ENCODE data around the gene IGFL4.
"Not testable (repeated sequence)": the region's sequence is repeated elsewhere in the genome, so short reads cannot be mapped to it uniquely, and the experiment has no call there.

The IGFL4 gene

DNA sequence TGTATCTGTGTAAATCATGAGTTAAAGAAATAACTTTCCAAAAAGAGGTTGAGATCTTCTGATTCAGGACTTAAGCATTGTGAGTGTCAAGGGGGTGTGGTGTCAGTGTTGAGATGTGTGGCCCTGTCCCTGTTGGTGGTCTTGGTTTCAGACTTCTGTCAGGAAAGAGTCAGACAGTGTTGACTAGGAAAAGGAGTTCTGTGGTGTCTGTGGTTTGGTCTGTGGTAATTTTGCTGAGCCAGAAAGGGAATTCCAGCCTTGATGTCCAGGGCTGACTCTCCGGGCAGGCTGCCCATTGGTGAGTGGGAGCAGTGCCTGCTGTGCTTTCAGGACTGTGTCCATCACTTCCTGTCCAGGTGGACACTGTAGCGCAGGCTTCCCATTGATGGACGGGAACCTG is 39.8 kb upstream of the IGFL4 start:
- DNase-seq (ENCODE audit: low read depth), result no peak
- TF ChIP-seq, protein P1, sequence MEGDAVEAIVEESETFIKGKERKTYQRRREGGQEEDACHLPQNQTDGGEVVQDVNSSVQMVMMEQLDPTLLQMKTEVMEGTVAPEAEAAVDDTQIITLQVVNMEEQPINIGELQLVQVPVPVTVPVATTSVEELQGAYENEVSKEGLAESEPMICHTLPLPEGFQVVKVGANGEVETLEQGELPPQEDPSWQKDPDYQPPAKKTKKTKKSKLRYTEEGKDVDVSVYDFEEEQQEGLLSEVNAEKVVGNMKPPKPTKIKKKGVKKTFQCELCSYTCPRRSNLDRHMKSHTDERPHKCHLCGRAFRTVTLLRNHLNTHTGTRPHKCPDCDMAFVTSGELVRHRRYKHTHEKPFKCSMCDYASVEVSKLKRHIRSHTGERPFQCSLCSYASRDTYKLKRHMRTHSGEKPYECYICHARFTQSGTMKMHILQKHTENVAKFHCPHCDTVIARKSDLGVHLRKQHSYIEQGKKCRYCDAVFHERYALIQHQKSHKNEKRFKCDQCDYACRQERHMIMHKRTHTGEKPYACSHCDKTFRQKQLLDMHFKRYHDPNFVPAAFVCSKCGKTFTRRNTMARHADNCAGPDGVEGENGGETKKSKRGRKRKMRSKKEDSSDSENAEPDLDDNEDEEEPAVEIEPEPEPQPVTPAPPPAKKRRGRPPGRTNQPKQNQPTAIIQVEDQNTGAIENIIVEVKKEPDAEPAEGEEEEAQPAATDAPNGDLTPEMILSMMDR (conservative IDR thresholded peaks at IDR 0.05; ENCODE audit: low read depth, low read length), result no peak
- no peak overlapping the region for H3K4me3 ChIP-seq (ENCODE audit: low read length)

DNA sequence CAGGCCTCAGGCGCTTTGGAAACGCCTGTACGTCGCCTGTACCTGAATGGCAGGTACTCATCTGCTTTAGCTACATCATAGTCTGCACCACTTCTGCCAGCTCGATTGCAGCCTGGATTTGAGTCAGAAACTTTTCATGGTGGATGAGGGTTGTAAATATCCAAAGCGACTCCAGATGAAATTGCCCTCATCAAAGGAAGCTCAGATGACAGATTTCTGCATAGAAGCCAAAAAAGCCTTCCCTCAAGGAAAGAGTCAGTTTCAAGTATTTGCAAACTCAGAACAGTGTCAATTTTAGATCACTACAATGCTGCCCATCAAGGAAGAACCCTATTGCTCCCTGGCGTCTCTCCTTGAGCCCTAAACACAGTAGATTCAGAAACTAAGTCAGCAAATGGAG is 38.8 kb upstream of the IGFL4 start:
- no peak overlapping the region for H3K4me3 ChIP-seq (ENCODE audit: low read length)
- TF ChIP-seq, protein P1 (conservative IDR thresholded peaks at IDR 0.05; ENCODE audit: low read depth, low read length), result no peak
- no peak for DNase-seq (ENCODE audit: low read depth)

DNA sequence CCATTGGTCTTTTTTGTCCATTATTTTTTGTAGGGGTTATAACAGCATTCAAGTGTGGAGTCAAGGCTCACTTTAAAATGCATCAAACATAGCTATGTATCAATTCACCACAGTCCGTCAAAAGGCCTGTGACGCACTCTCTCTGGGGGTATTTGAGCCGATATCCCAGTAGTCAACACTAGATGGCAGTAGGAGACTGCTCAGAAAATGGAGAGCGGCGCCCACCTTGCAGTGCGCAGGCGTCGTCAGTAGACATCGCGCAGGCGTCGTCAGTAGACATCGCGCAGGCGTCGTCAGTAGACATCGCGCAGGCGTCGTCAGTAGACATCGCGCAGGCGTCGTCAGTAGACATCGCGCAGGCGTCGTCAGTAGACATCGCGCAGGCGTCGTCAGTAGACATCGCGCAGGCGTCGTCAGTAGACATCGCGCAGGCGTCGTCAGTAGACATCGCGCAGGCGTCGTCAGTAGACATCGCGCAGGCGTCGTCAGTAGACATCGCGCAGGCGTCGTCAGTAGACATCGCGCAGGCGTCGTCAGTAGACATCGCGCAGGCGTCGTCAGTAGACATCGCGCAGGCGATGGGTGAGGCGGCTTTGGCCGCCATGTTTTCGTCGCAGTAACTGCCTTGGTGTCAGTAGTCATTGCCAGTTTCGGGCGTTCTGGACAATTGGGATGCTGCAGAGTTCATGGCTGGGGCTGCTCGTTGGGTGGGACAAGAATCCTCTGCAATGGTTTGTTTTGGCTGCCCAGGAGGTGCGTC is 38.0 kb upstream of the IGFL4 start:
- not testable (repeated sequence) for DNase-seq (ENCODE audit: low read depth)
- TF ChIP-seq, protein P1 (conservative IDR thresholded peaks at IDR 0.05; ENCODE audit: low read depth, low read length), result peak; percentile 51

DNA sequence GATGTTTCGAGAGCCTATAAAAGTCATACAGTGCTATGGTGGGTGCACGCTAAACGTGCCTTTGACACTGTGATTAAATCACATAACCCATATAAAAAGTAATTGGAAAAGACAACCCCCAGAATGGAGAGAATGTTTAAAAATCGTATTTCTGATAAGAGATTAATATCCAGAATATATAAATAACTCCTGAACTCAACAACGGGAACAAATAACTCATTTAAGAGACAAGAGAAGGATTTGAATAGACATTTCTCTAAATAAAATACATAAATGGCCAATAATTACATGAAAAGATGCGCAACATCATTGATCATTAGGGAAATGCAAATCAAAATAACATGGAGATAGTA is 37.0 kb upstream of the IGFL4 start:
- H3K4me3 ChIP-seq (ENCODE audit: low read length), result no peak overlapping the region
- TF ChIP-seq, protein P1 (conservative IDR thresholded peaks at IDR 0.05; ENCODE audit: low read depth, low read length), result no peak
- DNase-seq (ENCODE audit: low read depth), result no peak

More for the DNA sequence above, 38.0 kb upstream of the IGFL4 start:
- not testable (repeated sequence) for H3K4me3 ChIP-seq (ENCODE audit: low read length)

DNA sequence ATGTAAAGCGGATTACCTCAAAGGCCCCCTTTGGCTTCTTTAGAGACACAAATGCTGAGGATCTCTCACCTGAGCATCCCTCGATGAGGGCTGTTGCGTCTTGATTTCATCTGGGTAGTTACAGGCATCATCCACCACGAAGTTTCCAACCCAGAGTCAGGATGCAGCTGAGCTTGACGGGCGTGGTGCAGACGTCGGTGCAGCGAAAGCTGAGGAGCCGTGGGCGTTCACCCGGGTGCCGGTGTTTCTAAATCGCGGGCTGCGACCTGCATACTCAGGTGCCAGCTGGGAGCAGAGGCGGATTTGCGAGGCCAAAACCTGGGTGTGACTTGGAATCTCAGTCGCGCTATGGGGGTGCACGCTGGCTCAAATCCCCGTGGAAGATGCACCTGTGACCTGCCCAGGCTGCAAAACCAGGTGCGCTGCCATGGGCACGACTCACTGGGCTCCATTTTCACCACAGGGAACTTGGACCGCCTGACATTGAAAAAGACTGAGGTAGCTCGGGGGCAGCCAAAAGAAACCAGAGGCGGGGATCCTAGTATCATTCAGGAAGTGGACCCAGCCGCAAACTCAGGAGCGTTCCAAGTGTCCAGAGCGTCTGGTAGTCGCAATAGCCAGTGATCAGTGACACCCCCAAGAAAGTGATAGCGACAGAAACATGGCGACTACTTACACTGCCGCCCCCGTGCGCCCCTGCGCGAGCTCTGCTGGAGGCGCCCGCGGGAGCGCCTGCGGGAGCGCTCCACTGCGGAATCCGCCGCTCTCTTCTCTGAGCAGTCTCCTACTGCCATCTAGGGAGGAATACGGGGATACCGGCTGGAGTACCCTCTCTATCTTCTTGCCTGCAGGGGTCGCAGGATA is 36.4 kb upstream of the IGFL4 start:
- TF ChIP-seq, protein P1 (conservative IDR thresholded peaks at IDR 0.05; ENCODE audit: low read depth, low read length), result peak; percentile 99
- DNase-seq (ENCODE audit: low read depth), result peak; percentile 45
- peak overlapping the region; percentile 47 for H3K4me3 ChIP-seq (ENCODE audit: low read length)

DNA sequence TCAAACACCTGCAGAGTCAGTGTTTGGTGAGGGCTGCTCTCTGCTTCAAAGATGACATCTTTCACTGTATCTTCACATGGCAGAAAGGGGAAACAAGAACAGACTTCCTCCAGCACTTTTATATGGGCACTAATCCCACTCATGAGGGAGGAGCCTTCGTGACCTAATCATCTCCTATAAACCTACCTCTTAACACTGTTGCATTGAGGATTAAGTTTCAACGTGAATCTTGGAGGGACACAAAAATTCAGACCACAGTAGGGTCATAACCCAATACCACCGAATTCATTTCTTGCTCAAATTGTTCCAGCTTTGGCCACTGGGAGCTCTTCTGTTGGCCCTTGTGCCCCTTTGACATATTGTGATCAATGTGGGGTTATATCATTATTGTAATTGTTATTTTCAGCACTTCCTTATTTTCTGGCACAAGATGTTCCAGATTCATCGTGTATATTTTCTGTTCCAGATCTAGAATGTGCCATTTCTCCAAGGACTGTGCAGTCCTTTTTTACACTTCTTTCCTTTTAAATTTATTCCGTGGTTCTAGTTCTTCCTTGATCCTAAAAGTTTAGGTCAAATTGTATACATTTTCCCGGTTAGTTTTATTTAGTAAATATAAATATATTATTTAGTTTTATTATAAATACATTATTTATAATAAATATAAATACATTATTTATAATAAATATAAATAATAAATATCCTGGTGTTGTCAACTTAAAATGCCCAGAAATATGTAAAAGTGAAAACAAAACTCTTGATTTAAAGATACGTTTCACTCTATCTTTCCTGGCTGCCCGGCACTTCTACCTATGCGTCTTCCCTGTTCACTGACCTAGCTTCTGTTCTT is 35.5 kb upstream of the IGFL4 start:
- H3K4me3 ChIP-seq (ENCODE audit: low read length), result no peak overlapping the region
- TF ChIP-seq, protein P1 (conservative IDR thresholded peaks at IDR 0.05; ENCODE audit: low read depth, low read length), result no peak
- DNase-seq (ENCODE audit: low read depth), result no peak

Measured in retinal pigment epithelial cell (primary cell).